ENCODE measurements around the gene JMJD1C.

DNA sequence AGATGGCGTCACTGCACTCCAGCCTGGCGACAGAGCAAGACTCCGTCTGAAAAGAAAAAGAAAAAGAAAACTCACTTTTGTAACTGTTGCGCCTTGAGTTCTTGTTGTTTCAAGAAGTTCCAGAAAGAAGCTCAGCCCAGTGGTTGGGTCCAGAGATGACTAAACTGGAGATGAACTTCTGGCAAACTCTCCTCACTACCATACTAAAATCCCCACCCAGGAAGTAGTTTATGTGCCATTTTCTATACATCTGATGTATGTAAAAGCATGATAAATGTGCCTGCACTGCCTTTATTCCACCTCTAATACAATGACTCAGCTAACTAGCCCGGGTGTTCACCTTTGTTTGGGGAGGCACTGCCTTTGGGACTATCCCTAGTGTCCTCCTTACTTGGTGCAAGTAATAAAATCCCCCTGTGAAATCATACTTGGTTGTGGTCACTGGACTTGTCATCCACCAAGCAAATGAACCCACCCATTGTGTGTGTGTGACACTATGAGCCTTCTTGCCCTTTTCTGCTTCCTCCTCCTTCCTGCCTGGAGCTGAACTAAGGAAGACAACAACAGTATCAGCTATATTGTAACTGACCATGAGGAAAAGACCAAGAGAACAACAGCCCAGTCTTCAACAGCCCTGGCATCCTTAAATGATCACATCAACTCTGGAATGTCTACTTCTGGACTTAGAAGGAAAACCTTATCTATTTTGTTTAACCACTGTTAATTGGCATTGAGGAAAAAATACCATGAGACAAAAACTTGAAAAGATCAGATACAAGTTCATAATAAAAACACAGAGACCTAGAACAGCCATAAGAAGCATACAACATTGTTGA is 33.6 kb downstream of the JMJD1C start:
- TF ChIP-seq EZH2 (IDR thresholded peaks at IDR 0.05) (no peak), EZH2phosphoT487 (IDR thresholded peaks at IDR 0.05) (no peak)
- TF ChIP-seq, protein P1, sequence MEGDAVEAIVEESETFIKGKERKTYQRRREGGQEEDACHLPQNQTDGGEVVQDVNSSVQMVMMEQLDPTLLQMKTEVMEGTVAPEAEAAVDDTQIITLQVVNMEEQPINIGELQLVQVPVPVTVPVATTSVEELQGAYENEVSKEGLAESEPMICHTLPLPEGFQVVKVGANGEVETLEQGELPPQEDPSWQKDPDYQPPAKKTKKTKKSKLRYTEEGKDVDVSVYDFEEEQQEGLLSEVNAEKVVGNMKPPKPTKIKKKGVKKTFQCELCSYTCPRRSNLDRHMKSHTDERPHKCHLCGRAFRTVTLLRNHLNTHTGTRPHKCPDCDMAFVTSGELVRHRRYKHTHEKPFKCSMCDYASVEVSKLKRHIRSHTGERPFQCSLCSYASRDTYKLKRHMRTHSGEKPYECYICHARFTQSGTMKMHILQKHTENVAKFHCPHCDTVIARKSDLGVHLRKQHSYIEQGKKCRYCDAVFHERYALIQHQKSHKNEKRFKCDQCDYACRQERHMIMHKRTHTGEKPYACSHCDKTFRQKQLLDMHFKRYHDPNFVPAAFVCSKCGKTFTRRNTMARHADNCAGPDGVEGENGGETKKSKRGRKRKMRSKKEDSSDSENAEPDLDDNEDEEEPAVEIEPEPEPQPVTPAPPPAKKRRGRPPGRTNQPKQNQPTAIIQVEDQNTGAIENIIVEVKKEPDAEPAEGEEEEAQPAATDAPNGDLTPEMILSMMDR (IDR thresholded peaks at IDR 0.05) = no peak
